Activated CD4-positive, CD25-positive, alpha-beta regulatory T cell treated with anti-CD3 and anti-CD28 coated beads, Interleukin-2, amount 50 U/mL, for 72 hours (primary cell): ENCODE measurements around the gene VANGL1.

Source experiments
- DNase-seq: peaks from one replicate; pipeline ENCODE4 v3.0.0; 2021

VANGL1 gene

GRCh38 chr1:115647047-115647446 lies 5.3 kb downstream of the VANGL1 start:
- DNase-seq, result no peak

DNA sequence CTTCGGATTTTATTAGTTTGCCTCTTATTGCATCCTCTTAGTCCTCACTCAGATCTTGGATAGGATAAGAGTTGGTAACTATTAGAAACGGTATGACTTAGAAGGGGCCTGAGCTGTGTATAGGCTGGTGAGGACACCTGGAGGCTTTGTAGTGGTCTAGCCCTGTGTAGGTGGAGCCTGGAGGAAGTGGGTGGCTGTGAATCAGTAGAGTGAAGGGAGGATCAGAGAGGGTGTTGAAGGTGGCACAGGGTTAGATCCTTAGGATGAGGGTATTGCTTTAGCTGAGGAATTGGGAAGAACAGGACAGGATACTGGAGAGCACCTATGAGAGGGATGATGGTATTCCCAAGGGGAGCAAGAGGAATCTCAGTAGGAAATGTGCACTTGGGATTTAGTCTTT lies 5.7 kb downstream of the VANGL1 start:
- DNase-seq, result no peak

- DNase-seq, result no peak
Observed at GRCh38 chr1:115647919-115648650, 6.3 kb downstream of the VANGL1 start.

DNA sequence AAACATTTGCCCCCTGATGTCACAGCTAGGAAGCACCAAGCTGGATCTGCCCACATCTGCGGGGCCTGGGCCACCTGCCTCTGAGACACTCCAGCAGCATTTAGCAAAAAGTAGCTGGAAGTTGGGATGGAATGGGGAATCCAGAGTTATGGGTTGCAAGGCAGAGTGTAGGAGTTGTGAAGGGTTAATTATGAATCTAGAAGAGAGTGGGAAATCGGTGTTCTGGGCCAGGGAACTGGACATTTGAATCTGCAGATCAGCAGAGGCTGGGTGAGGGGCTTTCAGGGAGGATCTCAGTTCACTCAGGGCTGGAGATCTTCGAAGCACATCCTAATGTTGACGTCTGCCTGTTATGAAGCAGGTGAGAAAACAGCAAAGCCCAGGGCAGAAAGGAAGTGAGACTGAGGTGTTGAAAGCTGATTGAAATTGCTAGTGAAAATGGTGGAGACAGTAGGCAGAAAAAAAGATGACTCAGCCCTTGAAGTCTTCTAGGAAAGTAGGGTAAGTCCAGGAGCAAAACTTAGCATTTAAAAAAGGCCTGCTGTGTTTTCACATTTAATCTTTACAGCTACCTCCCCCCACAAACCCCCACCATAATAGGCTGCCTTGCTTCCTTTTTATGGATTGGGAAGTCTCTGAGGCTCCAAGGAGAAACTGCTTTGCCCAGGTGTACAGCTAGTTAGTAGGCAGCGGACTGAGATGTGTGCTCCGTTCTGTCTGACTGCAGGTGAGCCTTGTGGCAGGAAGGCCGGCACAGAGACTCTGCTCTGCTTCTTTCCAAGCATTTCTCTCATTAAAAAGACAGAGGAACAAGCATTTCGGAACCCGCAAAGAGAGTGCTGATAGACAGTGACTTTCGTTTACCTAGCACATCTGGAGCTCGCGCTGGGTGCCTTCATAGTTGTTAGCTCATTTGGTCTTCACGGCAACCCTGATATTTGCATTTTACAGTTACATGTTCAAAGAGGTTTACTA lies 7.2 kb downstream of the VANGL1 start:
- no peak for DNase-seq

GRCh38 chr1:115649964-115650363 lies 8.2 kb downstream of the VANGL1 start:
- no peak for DNase-seq

- DNase-seq, result no peak
Observed at GRCh38 chr1:115650961-115651360, 9.2 kb downstream of the VANGL1 start.

DNA sequence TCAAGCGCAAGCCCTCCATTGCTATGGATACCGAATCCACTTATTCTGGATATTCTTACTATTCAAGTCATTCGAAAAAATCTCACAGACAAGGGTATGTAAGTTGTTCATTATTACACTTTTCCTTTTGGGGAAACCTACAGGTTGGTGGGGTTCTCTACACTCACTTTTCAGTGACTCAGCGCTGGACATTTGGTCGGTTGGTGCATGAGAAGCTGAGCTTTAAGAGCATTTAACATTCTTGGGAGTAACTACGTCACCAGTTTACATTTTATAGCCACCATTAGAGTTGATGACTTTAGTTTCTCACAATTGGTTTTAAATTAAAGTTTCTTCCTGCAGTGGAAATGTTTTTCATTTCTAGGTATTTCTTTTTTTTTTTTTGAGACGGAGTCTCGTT lies 9.6 kb downstream of the VANGL1 start:
- no peak for DNase-seq

DNA sequence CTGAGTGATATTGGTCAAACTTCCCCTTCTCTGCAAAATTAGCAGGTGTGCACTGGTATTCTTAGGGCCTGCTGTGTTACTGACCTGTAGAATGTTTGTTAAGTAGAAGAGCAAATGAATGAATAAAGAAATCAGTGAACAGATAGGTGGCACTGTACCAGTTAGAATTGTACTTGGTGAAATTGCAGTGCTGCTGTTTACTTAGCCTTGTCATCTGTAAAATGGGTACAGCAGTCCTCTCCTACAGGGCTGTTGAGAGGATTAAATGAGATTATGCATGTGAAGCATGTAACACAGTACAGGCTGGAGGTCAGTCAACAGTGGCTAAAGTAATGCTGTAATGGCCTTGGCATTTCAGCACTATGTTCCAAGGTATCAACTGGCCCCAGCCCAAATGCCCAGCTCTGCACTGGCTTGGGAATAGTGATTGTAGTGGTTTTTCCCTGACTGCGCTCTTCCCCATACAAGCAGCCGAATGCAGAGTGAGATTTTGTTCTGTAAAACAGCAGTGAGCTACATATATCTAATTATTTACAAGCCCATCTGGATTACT lies 10.5 kb downstream of the VANGL1 start:
- no peak for DNase-seq

- no peak for DNase-seq
Observed at GRCh38 chr1:115654125-115654524, 12.4 kb downstream of the VANGL1 start.

DNA sequence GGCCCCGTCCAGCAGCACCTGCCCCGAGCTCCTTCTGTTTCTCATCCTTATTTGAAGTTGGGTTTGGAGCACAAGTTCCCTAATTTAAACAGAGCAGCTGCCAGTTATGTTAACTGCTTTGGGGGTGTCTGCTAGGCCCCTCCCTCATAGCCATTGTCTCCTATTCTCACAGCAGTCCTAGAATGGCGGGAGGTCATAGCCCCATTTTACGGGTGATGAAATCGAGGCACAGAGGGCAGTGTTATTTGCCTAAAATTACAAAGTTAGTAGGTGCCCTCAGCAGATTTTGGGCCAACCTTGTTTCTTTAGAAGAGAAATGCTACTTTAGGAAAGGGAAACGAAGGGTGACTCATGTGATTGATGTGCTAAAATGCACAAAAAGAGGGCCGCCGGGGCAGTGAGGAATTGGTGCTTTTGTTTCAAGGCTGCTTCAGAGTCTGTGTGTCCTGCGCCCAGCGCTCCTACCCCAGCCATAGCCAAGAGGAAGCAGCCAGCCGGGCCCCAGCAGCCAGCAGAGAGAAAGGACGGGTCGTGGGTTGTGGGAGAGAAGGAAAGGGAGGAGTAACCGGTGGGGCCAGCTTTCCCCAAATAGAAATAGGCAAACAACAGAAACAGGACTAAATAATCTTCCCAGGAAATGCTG lies 13.0 kb downstream of the VANGL1 start:
- DNase-seq, result no peak

GRCh38 chr1:115655306-115655663 lies 13.5 kb downstream of the VANGL1 start:
- DNase-seq, result no peak

- DNase-seq, result no peak
Observed at GRCh38 chr1:115655916-115656315, 14.1 kb downstream of the VANGL1 start.

DNA sequence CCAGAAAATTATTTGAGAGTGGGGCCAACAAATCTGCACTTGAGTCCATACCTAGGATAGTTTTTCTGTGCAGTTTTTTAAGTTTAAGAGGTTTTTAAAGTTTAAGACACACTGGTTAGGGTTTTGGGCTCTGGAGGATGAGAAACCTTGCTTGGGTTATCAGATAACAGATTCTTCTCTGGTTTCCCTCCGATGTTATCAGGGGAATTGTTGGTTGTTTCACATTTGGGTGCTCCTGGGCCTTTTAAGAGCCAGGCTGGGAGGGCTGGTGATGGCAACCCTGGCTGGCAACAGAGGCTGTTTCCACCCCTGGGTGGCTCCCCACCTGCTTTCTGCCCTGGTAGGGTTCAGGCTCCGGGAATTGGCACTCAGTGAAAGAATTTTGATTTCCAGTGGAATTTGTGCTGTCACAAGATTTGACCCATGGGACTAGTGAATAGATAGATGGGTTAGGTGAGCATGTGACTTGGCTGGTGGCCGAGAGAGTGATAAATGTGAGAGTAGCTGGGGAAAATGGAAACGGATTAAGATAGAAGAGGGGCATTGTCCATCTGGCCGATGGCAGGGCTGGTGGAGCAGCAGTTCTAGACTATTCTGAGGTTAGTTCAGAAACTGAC lies 14.8 kb downstream of the VANGL1 start:
- DNase-seq, result no peak

GRCh38 chr1:115658646-115659045 lies 16.9 kb downstream of the VANGL1 start:
- DNase-seq, result no peak

- DNase-seq, result no peak
Observed at GRCh38 chr1:115660151-115660550, 18.4 kb downstream of the VANGL1 start.

DNA sequence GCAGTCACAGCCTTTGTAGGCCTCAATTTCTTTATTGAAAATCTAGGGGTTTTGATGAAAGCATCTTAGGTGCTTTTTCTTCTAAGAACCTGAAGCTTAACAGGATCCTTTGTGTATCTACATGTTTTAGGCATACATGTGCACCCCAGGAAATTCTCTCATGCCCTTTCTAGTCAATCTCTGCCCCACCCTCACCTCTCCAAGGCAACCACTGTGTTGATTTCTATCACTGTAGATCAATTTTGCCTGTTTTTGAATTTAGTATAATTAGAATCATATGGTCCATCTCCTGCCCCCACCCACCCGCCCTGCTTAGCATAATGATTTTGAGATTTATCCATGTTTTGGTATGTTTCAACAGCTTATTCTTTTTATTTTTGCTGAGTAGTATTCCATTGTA lies 19.4 kb downstream of the VANGL1 start:
- DNase-seq, result no peak

GRCh38 chr1:115665319-115666096 lies 23.7 kb downstream of the VANGL1 start:
- no peak for DNase-seq

DNA sequence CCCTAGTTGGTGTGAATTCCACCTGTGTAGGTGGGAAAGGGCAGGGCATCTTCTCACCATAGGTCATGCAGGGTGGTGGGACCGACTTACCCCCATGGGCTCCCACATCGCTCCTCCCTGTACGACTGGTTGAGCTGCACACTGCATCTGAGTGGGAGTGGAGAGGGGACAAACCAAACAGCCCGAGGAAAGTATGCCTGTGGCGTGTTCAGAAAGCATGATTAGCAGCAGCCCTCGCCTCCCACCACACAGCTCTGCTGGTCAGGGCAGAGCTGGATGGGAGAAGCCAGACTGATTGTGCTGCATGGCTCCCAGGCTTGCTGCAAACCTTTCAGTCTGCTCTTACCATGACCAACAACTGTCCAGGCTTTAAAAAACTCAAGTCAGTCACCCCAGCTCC lies 24.4 kb downstream of the VANGL1 start:
- no peak for DNase-seq

DNA sequence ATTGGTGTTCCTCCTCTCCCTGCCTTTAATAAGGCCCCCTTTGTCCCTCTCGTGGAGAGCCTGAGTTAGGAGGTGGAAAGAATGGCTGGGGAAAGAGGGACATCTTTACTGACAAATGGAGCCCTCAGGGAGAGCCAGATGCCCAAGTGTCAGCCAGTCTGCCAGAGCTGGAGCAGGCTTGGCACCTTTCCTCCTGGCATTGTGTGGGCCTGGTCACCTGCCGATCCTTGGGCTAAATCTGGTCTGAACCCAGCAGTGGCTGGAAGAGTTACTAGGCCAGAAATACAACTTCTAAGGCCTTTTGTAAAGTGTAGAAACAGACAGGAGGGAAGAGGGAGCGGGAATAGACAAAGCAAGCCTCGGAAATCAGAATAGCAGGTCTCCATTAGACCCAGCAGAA lies 24.9 kb downstream of the VANGL1 start:
- no peak for DNase-seq

- DNase-seq, result no peak
Observed at GRCh38 chr1:115668579-115668978, 26.8 kb downstream of the VANGL1 start.

GRCh38 chr1:115669002-115669673 lies 27.4 kb downstream of the VANGL1 start:
- DNase-seq, result no peak

GRCh38 chr1:115669886-115670285 lies 28.1 kb downstream of the VANGL1 start:
- DNase-seq, result no peak
